ENCODE measurements around the gene KASH5.

KASH5 gene

GRCh38 chr19:49387936-49388372 lies at the start of gene KASH5:
KASH5 (plus strand) TSS chr19:49388249; CDS start chr19:49390884, 2,635 bp downstream.
- peak; percentile 57 to 75 (median 57) for DNase-seq (ENCODE audit: low read depth in 2 of 3, low spot score in 2 of 3)

- no peak for DNase-seq (ENCODE audit: low read depth in 2 of 3, low spot score in 2 of 3)
These were observed 49.3 kb upstream of the KASH5 start for GRCh38 chr19:49338691-49339300.

- no peak for DNase-seq (ENCODE audit: low read depth in 2 of 3, low spot score in 2 of 3)
These were observed 48.6 kb upstream of the KASH5 start for GRCh38 chr19:49339301-49340068.

GRCh38 chr19:49340069-49340864 lies 47.8 kb upstream of the KASH5 start:
- DNase-seq (ENCODE audit: low read depth in 2 of 3, low spot score in 2 of 3): no peak

GRCh38 chr19:49340865-49341718 lies 47.0 kb upstream of the KASH5 start:
- DNase-seq (ENCODE audit: low read depth in 2 of 3, low spot score in 2 of 3): no peak

- no peak for DNase-seq (ENCODE audit: low read depth in 2 of 3, low spot score in 2 of 3)
These were observed 45.7 kb upstream of the KASH5 start for GRCh38 chr19:49342291-49342721.

GRCh38 chr19:49343123-49343522 lies 44.9 kb upstream of the KASH5 start:
- no peak for DNase-seq (ENCODE audit: low read depth in 2 of 3, low spot score in 2 of 3)

- DNase-seq (ENCODE audit: low read depth in 2 of 3, low spot score in 2 of 3): no peak
These were observed 43.3 kb upstream of the KASH5 start for GRCh38 chr19:49344505-49345423.

- no peak for DNase-seq (ENCODE audit: low read depth in 2 of 3, low spot score in 2 of 3)
These were observed 40.9 kb upstream of the KASH5 start for GRCh38 chr19:49347191-49347590.

- DNase-seq (ENCODE audit: low read depth in 2 of 3, low spot score in 2 of 3): no peak
These were observed 40.2 kb upstream of the KASH5 start for GRCh38 chr19:49347835-49348234.

- no peak for DNase-seq (ENCODE audit: low read depth in 2 of 3, low spot score in 2 of 3)
These were observed 39.5 kb upstream of the KASH5 start for GRCh38 chr19:49348305-49349189.

- DNase-seq (ENCODE audit: low read depth in 2 of 3, low spot score in 2 of 3): no peak
These were observed 38.5 kb upstream of the KASH5 start for GRCh38 chr19:49349567-49349966.

- no peak for DNase-seq (ENCODE audit: low read depth in 2 of 3, low spot score in 2 of 3)
These were observed 32.1 kb upstream of the KASH5 start for GRCh38 chr19:49355909-49356353.

GRCh38 chr19:49356382-49356781 lies 31.7 kb upstream of the KASH5 start:
- no peak for DNase-seq (ENCODE audit: low read depth in 2 of 3, low spot score in 2 of 3)

- DNase-seq (ENCODE audit: low read depth in 2 of 3, low spot score in 2 of 3): no peak
These were observed 30.9 kb upstream of the KASH5 start for GRCh38 chr19:49357186-49357585.

- no peak for DNase-seq (ENCODE audit: low read depth in 2 of 3, low spot score in 2 of 3)
These were observed 27.9 kb upstream of the KASH5 start for GRCh38 chr19:49359851-49360820.

- DNase-seq (ENCODE audit: low read depth in 2 of 3, low spot score in 2 of 3): no peak
These were observed 26.5 kb upstream of the KASH5 start for GRCh38 chr19:49361438-49362047.
